ENCODE measurements around the gene PDCL3. TPM values are rescaled to one million over a fixed set of nuclear protein-coding genes. Genes with fewer than 3 reads are reported as not detected.

Gene PDCL3
- total RNA-seq, 2 experiments from 2014 or later = 39.3 to 41.9 TPM

DNA sequence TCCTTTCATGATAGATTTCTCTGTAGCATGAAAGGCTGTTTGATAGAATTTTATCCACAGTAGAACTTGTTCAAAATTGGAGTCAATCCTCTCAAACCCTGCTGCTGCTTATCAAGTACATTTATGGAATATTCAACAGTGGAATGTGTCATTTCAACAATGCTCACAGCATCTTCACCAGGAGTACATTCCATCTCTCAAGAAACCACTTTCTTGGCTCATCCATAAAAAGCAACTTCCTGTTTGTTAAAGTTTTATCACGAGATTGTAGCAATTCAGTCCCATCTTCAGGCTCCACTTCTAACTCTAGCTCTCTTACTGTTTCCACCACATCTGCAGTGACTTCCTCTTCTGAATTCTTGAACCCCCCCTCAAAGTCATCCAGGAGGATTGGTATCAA, 29.4 kb downstream of the PDCL3 start:
- intact Hi-C loops (cut with DNase I, micrococcal nuclease) = no loop called here
- DNase-seq = no peak
- Mint-ChIP-seq H3K27me3 (no peaks in the 10 kb centered on the region), H3K27ac (no peak overlapping the region), H3K9me3 (ENCODE audit: low read depth) (no peaks in the 10 kb centered on the region), H3K4me1 (peaks cover 32% of the 10 kb centered on the region), H3K4me3 (no peak overlapping the region), H3K36me3 (ENCODE audit: low read depth) (no peaks in the 10 kb centered on the region)
- CTCF ChIA-PET = interaction anchor here (0.7 kb wide), 1 partner anchor 347 kb away, joined by 3 read pairs; no protein-coding TSS in a partner anchor
- ATAC-seq = no peak
- POLR2A ChIA-PET = no interaction called here

DNA sequence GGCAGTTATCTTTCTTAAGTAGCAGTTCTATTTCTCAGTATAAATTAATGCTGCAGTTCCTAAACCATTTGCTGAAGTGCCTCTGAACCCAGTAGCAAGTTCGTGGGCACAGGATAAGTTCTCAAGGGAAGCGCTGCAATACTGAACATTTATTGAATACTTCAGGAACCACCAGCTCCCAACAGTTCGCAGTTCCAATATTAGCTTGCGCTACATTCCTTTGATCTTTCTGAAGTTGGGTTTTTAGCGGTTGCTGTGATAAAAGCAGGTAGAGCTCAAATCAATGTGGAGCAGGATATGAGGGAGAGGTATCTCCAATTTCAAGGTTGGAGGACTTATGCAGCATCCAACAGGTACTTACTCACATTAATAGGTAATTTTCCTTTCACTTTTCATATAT, 33.7 kb downstream of the PDCL3 start:
- Mint-ChIP-seq H3K4me3 (no peak overlapping the region), H3K27me3 (no peaks in the 10 kb centered on the region), H3K9me3 (ENCODE audit: low read depth) (no peaks in the 10 kb centered on the region), H3K36me3 (ENCODE audit: low read depth) (no peaks in the 10 kb centered on the region), H3K4me1 (peaks cover 15% of the 10 kb centered on the region), H3K27ac (no peak overlapping the region)
- ChIA-PET CTCF (interaction anchor here (2.5 kb wide), 1 partner anchor 10 kb away, joined by 8 read pairs; no protein-coding TSS in a partner anchor), POLR2A (no interaction called here)
- intact Hi-C loops (cut with DNase I, micrococcal nuclease) = no loop called here
- DNase-seq (no peak), ATAC-seq (no peak)

DNA sequence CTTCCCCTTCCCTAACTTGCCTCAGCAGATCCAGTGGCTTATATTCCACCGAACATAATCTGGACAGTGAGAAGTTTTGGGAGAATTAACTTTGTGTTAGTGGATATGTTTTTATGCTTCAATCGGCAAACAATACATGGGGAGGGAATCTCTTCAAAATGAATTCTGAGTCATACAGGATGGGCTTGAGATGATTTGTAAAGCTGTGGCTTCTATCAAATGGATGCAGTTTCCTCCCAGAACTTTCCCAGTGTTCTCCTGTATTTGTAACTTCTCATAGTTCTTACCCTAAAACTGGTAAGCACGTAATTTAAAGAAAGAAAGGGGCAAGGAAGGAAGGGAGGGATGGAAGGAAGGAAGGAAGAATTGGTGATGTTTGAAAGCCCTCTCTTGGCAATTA, 36.8 kb downstream of the PDCL3 start:
- no peaks in the 10 kb centered on the region for H3K27me3 Mint-ChIP-seq
- H3K36me3 Mint-ChIP-seq (ENCODE audit: low read depth) = no peaks in the 10 kb centered on the region
- peaks cover 9% of the 10 kb centered on the region for H3K4me1 Mint-ChIP-seq
- H3K4me3 Mint-ChIP-seq = no peak overlapping the region
- intact Hi-C loops (cut with DNase I, micrococcal nuclease) = no loop called here
- H3K27ac Mint-ChIP-seq = no peak overlapping the region
- ATAC-seq = no peak
- ChIA-PET CTCF (interaction anchor here (0.6 kb wide), 1 partner anchor 59 kb away, joined by 4 read pairs; no protein-coding TSS in a partner anchor), POLR2A (no interaction called here)
- DNase-seq = no peak
- H3K9me3 Mint-ChIP-seq (ENCODE audit: low read depth) = no peaks in the 10 kb centered on the region

DNA sequence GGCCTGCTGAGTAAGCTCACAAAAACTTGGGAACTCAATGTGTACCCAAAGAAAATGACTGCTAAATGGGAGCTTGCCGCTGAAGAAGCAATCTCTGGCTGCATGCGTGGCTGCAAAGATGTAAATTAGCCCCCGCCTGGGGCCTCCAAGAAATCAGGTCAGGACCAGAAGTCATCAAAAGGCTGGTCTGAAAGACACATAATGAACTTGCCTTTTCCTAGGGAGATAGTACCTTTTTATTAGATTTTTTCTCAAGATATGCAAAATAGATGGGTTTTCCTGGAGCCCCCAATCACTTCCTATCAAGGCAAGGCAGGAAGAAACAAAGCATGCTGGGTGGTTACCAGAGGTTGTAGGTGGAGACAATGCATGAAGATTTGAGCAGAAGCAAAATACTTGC, 38.9 kb downstream of the PDCL3 start:
- no peaks in the 10 kb centered on the region for H3K36me3 Mint-ChIP-seq (ENCODE audit: low read depth)
- no peaks in the 10 kb centered on the region for H3K9me3 Mint-ChIP-seq (ENCODE audit: low read depth)
- H3K4me3 Mint-ChIP-seq = no peak overlapping the region
- no peaks in the 10 kb centered on the region for H3K27me3 Mint-ChIP-seq
- POLR2A ChIA-PET = no interaction called here
- DNase-seq (no peak), ATAC-seq (no peak)
- H3K4me1 Mint-ChIP-seq = no peaks in the 10 kb centered on the region
- no peak overlapping the region for H3K27ac Mint-ChIP-seq
- intact Hi-C loops (cut with DNase I, micrococcal nuclease) = no loop called here
- CTCF ChIA-PET = no interaction called here

DNA sequence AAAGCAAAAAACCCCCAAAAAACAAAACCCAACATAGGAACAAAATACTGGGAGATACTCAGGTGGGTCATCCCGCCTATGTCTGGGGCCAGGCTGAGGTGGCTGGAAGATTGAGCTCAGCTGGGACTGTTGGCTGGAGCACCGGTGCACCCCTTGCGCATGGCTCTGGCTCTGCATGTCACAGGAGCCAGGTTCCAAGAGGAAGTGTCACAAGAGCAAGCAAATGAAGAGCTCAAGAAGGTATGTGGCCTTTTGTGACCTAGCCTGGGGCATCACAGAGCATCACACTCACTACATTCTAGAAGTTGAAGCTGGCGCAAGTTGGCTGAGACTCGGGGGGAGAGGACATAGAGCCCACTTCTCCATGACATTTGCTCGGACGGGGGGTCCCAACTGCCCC, 40.6 kb downstream of the PDCL3 start:
- Mint-ChIP-seq H3K36me3 (ENCODE audit: low read depth) (no peaks in the 10 kb centered on the region), H3K27ac (no peak overlapping the region), H3K9me3 (ENCODE audit: low read depth) (no peaks in the 10 kb centered on the region), H3K4me3 (no peak overlapping the region), H3K27me3 (no peaks in the 10 kb centered on the region), H3K4me1 (no peaks in the 10 kb centered on the region)
- ChIA-PET CTCF (interaction anchor here (0.6 to 4.7 kb wide), 6 partner anchors 9 to 470 kb away, joined by 3 to 30 read pairs (median 4); no protein-coding TSS in a partner anchor), POLR2A (interaction anchor here (0.7 kb wide), 1 partner anchor 386 kb away, joined by 4 read pairs; no protein-coding TSS in a partner anchor)
- intact Hi-C loops (cut with DNase I, micrococcal nuclease) = no loop called here
- no peak for DNase-seq
- no peak for ATAC-seq

DNA sequence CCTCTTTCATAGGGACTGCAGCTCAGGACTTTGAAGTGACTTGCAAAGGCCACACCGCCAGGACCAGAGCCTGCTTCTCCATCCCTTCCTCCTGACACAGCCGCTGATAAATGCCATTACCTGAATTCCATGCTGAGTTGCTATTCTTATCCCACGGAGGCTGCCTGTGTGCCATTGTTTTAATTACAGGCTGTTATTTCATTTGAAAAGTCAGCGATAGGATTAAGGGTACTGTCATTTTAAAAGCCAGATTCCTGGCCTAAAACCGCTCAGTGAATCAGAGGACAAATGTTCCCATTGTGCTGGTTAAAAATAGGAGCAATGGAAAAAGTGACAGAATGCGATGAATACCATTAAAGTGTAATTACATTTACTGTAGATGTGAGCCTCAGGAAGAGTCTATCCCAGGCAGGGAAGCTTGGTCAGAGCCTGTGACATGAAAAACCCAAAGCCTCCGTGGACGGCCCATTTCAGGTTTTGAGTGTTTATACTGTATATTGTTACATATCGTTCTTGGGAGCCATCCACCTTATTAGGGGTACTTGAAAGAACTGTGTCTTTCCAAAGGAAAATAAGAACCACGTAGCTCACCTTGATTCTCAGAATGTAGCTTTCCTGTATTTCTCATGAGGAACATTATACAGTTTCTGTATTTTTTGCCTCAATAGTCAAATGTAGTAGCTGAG, 41.3 kb downstream of the PDCL3 start:
- POLR2A ChIA-PET = no interaction called here
- H3K27ac Mint-ChIP-seq = no peak overlapping the region
- H3K36me3 Mint-ChIP-seq (ENCODE audit: low read depth) = no peaks in the 10 kb centered on the region
- CTCF ChIA-PET = interaction anchor here (0.6 to 4.7 kb wide), 6 partner anchors 9 to 470 kb away, joined by 3 to 30 read pairs (median 4); no protein-coding TSS in a partner anchor
- no peak overlapping the region for H3K4me3 Mint-ChIP-seq
- H3K9me3 Mint-ChIP-seq (ENCODE audit: low read depth) = no peaks in the 10 kb centered on the region
- no peak for DNase-seq
- no peaks in the 10 kb centered on the region for H3K27me3 Mint-ChIP-seq
- ATAC-seq = no peak
- intact Hi-C loops (cut with DNase I, micrococcal nuclease) = no loop called here
- H3K4me1 Mint-ChIP-seq = no peaks in the 10 kb centered on the region

DNA sequence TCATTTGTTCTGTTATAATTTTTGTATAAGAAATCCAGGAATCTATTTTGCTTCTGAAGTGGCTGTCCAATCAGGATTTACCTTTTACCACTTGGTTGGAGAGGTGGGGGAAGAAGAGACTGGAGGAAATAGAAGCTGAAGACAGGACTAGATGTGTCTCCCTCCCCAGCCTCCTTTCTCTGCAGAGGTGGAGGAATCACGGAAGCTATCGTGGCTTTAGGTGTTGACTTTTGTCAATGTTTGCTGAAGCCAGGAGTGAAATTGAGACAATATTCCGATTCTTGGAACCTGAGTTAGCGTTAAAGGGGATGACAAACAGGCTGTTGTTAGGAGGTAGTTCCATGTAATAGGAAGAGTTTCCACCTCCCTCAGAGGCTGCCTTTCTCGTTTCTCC, 43.5 kb downstream of the PDCL3 start:
- Mint-ChIP-seq H3K36me3 (ENCODE audit: low read depth) (no peaks in the 10 kb centered on the region), H3K4me1 (no peaks in the 10 kb centered on the region), H3K4me3 (no peak overlapping the region), H3K27me3 (no peaks in the 10 kb centered on the region), H3K27ac (no peak overlapping the region), H3K9me3 (ENCODE audit: low read depth) (no peaks in the 10 kb centered on the region)
- ChIA-PET POLR2A (interaction anchor here (0.6 kb wide), 1 partner anchor 105 kb away, joined by 4 read pairs; no protein-coding TSS in a partner anchor), CTCF (interaction anchor here (0.7 to 4.7 kb wide), 16 partner anchors 9 to 599 kb away, joined by 3 to 30 read pairs (median 3); no protein-coding TSS in a partner anchor)
- no peak for ATAC-seq
- intact Hi-C loops (cut with DNase I, micrococcal nuclease) = loop anchor here in 1 of 2 experiments (2.0 to 5.0 kb wide), 5 partner anchors 124 to 598 kb away; partner anchors contain the start of genes RPL31 and TBC1D8
- DNase-seq = no peak

DNA sequence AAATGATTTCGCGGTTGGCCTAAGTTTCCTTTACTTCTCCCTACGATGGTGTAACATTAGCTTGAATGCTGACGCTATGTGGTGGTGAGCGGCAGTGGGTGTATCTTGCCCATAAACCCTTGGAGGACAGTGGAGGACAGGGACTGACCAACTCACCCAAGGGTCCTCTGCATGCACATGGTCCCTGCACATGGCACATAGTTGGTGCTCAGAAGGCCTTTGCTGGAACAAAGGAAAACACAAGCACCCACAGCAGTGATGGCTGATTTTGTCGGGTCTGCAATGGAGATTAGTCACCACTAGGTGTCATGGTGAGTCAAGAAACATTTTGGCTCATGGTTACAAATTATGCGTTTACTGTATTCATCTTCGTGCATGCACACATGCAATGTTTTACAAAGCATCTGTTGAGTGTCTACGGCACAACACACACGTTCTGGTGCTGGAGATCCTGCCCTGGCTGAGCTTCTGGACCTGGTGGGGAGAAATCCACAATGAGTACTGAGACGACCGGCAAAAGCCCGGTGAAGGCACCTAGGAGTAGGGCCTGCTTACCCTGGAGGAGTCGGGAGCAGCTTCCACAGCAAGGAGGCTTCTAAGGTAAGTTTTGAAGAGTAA, 44.0 kb downstream of the PDCL3 start:
- POLR2A ChIA-PET = interaction anchor here (0.6 kb wide), 1 partner anchor 104 kb away, joined by 4 read pairs; no protein-coding TSS in a partner anchor
- DNase-seq (peak; percentile 46), ATAC-seq (peak; percentile 64)
- H3K9me3 Mint-ChIP-seq (ENCODE audit: low read depth) = no peaks in the 10 kb centered on the region
- intact Hi-C loops (cut with DNase I, micrococcal nuclease) = loop anchor here (1.0 to 5.0 kb wide), 6 partner anchors 124 to 598 kb away; partner anchors contain the start of genes RPL31 (in 1 of the 2) and TBC1D8 (in 1 of the 2)
- H3K27ac Mint-ChIP-seq = no peak overlapping the region
- H3K27me3 Mint-ChIP-seq = no peaks in the 10 kb centered on the region
- H3K36me3 Mint-ChIP-seq (ENCODE audit: low read depth) = no peaks in the 10 kb centered on the region
- H3K4me1 Mint-ChIP-seq = no peaks in the 10 kb centered on the region
- no peak overlapping the region for H3K4me3 Mint-ChIP-seq
- CTCF ChIA-PET = interaction anchor here (0.7 to 4.7 kb wide), 20 partner anchors 9 to 599 kb away, joined by 3 to 30 read pairs (median 3); no protein-coding TSS in a partner anchor

DNA sequence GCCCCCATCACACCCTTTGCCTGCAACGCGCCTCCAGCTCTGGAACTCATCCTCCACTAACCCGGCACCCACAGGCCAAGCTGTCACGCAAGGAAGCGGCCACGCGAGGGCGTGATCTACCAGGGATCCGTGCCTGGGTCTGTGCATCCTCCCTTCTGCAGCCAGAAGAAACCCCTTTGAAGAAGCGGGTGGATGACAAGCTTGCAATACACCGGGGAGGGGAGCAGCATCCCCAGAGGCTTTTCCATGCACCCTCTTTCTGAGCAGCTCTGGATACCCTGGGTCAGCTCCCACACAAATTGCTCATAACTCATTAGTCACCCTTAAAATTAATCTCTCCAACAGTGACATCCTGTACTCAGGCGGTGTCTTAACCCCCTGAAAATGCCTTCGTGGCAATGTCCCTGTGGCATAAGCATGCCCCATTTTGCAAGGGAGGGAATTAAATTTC, 47.6 kb downstream of the PDCL3 start:
- Mint-ChIP-seq H3K36me3 (ENCODE audit: low read depth) (no peaks in the 10 kb centered on the region), H3K4me1 (no peaks in the 10 kb centered on the region), H3K9me3 (ENCODE audit: low read depth) (no peaks in the 10 kb centered on the region), H3K4me3 (no peak overlapping the region), H3K27me3 (no peaks in the 10 kb centered on the region), H3K27ac (no peak overlapping the region)
- intact Hi-C loops (cut with DNase I, micrococcal nuclease) = loop anchor here (1.0 to 10.0 kb wide), 3 partner anchors 124 to 595 kb away; no protein-coding TSS in a partner anchor
- ChIA-PET POLR2A (interaction anchor here (0.6 kb wide), 1 partner anchor 338 kb away, joined by 3 read pairs; no protein-coding TSS in a partner anchor), CTCF (interaction anchor here (0.5 to 3.4 kb wide), 25 partner anchors 9 to 1014 kb away, joined by 3 to 21 read pairs (median 5); no protein-coding TSS in a partner anchor)
- peak; percentile 91 for ATAC-seq
- DNase-seq = peak; percentile 88

DNA sequence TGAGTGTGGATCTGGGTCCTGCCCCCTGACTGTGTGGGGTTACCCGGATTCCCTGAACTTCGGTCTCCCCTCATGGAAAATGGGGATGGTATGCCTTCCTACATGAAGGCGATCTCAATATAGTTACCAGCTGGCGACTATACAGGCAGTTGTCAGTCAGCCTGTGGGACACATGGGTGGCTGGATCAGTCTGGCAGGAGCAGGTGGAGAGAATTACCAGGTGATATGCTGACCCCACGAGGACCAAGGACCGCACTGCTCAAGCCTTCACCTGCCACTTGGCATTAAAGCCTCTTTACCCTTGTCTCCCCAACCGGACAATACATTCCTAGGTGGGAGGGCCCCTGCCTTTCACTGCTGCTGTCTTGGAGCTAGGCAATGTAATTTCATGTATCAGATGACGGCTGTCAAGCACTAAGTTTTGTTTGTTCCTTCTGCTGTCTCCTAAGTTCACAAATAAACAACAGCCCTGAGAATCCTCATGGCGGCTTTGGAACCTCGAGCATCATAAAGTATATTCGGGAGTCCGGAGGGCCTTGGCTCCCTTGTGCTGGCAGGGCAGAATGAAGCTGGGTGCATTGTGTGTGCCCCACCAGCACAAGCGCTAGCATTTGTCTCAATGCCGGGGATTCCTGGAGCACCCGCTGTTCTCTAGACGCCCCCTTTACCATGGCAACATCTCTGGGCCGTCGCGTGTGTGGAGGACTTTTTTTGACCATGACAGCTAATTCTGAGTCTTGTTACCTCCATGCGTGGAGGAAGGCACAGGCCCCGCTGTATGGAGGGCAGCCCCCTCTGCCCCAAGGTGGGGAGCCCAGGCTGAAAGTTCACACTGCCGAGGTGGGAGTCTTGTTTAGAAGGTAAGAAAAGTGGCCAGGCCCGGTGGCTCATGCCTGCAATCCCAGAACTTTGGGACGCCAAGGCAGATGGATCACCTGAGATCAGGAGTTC, 48.6 kb downstream of the PDCL3 start:
- ATAC-seq (no peak), DNase-seq (no peak)
- Mint-ChIP-seq H3K36me3 (ENCODE audit: low read depth) (no peaks in the 10 kb centered on the region), H3K27me3 (no peaks in the 10 kb centered on the region), H3K4me3 (no peak overlapping the region), H3K4me1 (peaks cover under 1% of the 10 kb centered on the region), H3K9me3 (ENCODE audit: low read depth) (no peaks in the 10 kb centered on the region), H3K27ac (no peak overlapping the region)
- ChIA-PET CTCF (interaction anchor here (0.6 to 3.4 kb wide), 14 partner anchors 8 to 1015 kb away, joined by 3 to 21 read pairs (median 8); no protein-coding TSS in a partner anchor), POLR2A (no interaction called here)
- intact Hi-C loops (cut with DNase I, micrococcal nuclease) = loop anchor here in 1 of 2 experiments (10.0 kb wide), 1 partner anchor 123 kb away; no protein-coding TSS in a partner anchor

All from activated CD4-positive, alpha-beta T cell treated with anti-CD3 and anti-CD28 coated beads for 36 hours (primary cell).